Spleen (tissue), 11 donors: Measurements from ENCODE around the gene SPINK8. TPM values are rescaled to one million over a fixed set of nuclear protein-coding genes. Genes with fewer than 3 reads are reported as not detected.

Experiments used
- DNase-seq: peaks from one replicate; pipeline ENCODE4 v3.0.0-alpha.2; 2020
- H3K27ac ChIP-seq, 8 donors: fragments of 200-600 bp; sonication (generic) in 7 of 8; 1 replicate in 4 of 8; 2 replicates in 4 of 8; pipeline versions ENCODE4 v1.5.0 to v1.8.0; 2016 to 2021; ENCODE audit warnings: inconsistent platforms in 4 of 8, mild to moderate bottlenecking in 4 of 8, moderate library complexity in 1 of 8
- H3K27me3 ChIP-seq, 7 donors: fragments of 200-600 bp; sonication (generic) in 6 of 7; replicated peaks in 1 of 7; 1 replicate in 4 of 7; 2 replicates in 3 of 7; pipeline versions ENCODE4 v1.5.0 to v1.8.0; 2016 to 2021; ENCODE audit warnings: inconsistent platforms in 3 of 7, mild to moderate bottlenecking in 1 of 7
- H3K36me3 ChIP-seq, 6 donors: fragments of 200-600 bp; sonication (generic) in 5 of 6; 1 replicate in 4 of 6; 2 replicates in 2 of 6; pipeline versions ENCODE4 v1.5.0 to v1.8.0; 2016 to 2021; ENCODE audit warnings: inconsistent platforms in 2 of 6
- H3K4me1 ChIP-seq, 6 donors: fragments of 200-600 bp; sonication (generic) in 5 of 6; 1 replicate in 3 of 6; 2 replicates in 3 of 6; pipeline versions ENCODE4 v1.5.0 to v1.8.0; 2016 to 2021; ENCODE audit warnings: inconsistent platforms in 3 of 6
- H3K4me3 ChIP-seq, 8 donors: fragments of 200-600 bp; sonication (generic) in 7 of 8; 1 replicate in 4 of 8; 2 replicates in 4 of 8; pipeline versions ENCODE4 v1.5.0 to v1.8.0; 2016 to 2021; ENCODE audit warnings: inconsistent platforms in 4 of 8, mild to moderate bottlenecking in 4 of 8, moderate library complexity in 2 of 8
- H3K9me3 ChIP-seq, 8 donors: fragments of 200-600 bp; sonication (generic) in 7 of 8; 1 replicate in 4 of 8; 2 replicates in 4 of 8; pipeline versions ENCODE4 v1.5.0 to v1.8.0; 2016 to 2021; ENCODE audit warnings: inconsistent platforms in 4 of 8
- POLR2A ChIP-seq, 3 donors: fragments of 450-650 bp; IDR thresholded peaks; one replicate each; pipeline ENCODE4 v1.5.1; 2017; ENCODE audit warnings: antibody characterized with exemption in 3 of 3, mild to moderate bottlenecking in 1 of 3
- POLR2AphosphoS5 ChIP-seq, 3 donors: sonication (generic); formaldehyde crosslinking; IDR thresholded peaks; one replicate each; pipeline ENCODE4 v1.5.1; 2017; ENCODE audit warnings: antibody characterized with exemption in 3 of 3
- WGBS, 5 donors: extraction: QIAGEN DNeasy Blood & Tissue Kit in 3 of 5; methylation state at CpG; one replicate each; pipeline versions ENCODE4 v1.1.5 to v1.1.7; 2013 to 2018; 5-methylcytosine and 5-hydroxymethylcytosine counted together
- intact Hi-C: fragments of 100-400 bp; cut with DNase I; formaldehyde crosslinking; loops from one replicate; pipeline ENCODE4 v1.15.0; 2023; ENCODE audit warnings: low total_unique reads
- polyA plus RNA-seq, 3 donors: library from polyadenylated mRNA; stranded (reverse); fragments of 200-250 nt; gene quantifications; one replicate each; pipeline ENCODE4 v1.2.1, GENCODE V29; 2013
- total RNA-seq, 7 donors: library from RNA; depleted of rRNA in 3 of 7; stranded (reverse); fragments of >200 nt in 3 of 7; fragmentation: NEBNext Ultra II Directional in 4 of 7; extraction: Animal tissue kit (Norgen Biotek cat#: 25700) in 4 of 7; gene quantifications; one replicate each; pipeline versions ENCODE4 v1.1.0 to v1.2.1, GENCODE V29; 2016 to 2021
- TF ChIP-seq, protein P1 (sequence below), 11 experiments: fragments of 200-600 bp in 7 of 11; fragments of 450-650 bp in 4 of 11; sonication (generic) in 4 of 11; IDR thresholded peaks in 8 of 11; conservative IDR thresholded peaks in 3 of 11; 1 replicate in 7 of 11; 2 replicates in 4 of 11; pipeline versions ENCODE4 v1.4.0 to v1.8.0; 2016 to 2021; ENCODE audit warnings: antibody characterized with exemption in 11 of 11, inconsistent platforms in 4 of 11, mild to moderate bottlenecking in 1 of 11
- donor health status: healthy with polysubstance abuse.
- donor health status: DM: no; HTN: no; CAD: no; lungs with moderate emphysema.
- donor health status: DM: no; HTN: no; CAD: no.
- donor health status: Bipolar disorder and iron deficiency.
- donor health status: healthy.
- donor health status: DM: no; HTN: no; CAD: no.
- donor health status: DM: yes; HTN: yes; CAD: no.

SPINK8 gene
- total and polyA plus RNA-seq, 10 donors: 0.35 to 6.1 (median 0.52) TPM; not detected in 7

DNA sequence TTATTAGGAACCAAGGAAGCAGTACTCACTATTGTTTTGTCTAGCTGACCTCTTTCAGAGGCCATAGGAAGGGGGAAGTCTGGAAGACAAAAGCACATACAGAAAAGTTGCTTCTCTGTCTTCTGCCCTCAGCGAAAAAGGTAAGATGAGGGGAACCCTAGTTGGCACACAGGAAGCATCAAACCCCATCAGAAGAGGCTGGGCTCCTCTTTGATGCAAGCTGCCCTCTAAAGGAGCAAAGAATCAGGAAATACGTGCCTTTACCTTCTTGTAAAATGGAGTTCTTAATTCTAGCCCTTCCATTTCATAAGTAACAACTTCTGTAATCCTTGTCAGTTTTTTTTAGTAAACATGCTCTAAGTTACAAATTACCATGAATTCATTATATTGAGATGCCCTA lies 12.5 kb downstream of the SPINK8 start:
- H3K4me1 ChIP-seq: no peaks in the 10 kb centered on the region
- TF ChIP-seq, protein P1, sequence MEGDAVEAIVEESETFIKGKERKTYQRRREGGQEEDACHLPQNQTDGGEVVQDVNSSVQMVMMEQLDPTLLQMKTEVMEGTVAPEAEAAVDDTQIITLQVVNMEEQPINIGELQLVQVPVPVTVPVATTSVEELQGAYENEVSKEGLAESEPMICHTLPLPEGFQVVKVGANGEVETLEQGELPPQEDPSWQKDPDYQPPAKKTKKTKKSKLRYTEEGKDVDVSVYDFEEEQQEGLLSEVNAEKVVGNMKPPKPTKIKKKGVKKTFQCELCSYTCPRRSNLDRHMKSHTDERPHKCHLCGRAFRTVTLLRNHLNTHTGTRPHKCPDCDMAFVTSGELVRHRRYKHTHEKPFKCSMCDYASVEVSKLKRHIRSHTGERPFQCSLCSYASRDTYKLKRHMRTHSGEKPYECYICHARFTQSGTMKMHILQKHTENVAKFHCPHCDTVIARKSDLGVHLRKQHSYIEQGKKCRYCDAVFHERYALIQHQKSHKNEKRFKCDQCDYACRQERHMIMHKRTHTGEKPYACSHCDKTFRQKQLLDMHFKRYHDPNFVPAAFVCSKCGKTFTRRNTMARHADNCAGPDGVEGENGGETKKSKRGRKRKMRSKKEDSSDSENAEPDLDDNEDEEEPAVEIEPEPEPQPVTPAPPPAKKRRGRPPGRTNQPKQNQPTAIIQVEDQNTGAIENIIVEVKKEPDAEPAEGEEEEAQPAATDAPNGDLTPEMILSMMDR (IDR thresholded peaks at IDR 0.05 in 8 of 11, conservative IDR thresholded peaks at IDR 0.05 in 3 of 11): no peak
- TF ChIP-seq POLR2AphosphoS5 (IDR thresholded peaks at IDR 0.05) (no peak), POLR2A (IDR thresholded peaks at IDR 0.05) (no peak)
- 30 to 55% (median 45%) methylated on average over 2 of the region's 2 CpGs for WGBS, 5 donors
- H3K4me3 ChIP-seq: no peak overlapping the region
- intact Hi-C loops: no loop called here
- no peaks in the 10 kb centered on the region for H3K36me3 ChIP-seq
- DNase-seq: no peak
- H3K27me3 ChIP-seq: no peaks in the 10 kb centered on the region
- peaks cover 0 to 23% (median 14%) of the 10 kb centered on the region in 8 donors for H3K9me3 ChIP-seq
- H3K27ac ChIP-seq: no peak overlapping the region

GRCh38 chr3:48318713-48319468 lies 14.6 kb downstream of the SPINK8 start:
- Histone ChIP-seq H3K36me3 (no peaks in the 10 kb centered on the region), H3K4me3 (no peak overlapping the region), H3K9me3 (peaks cover 0 to 36% (median 30%) of the 10 kb centered on the region in 8 donors), H3K4me1 (no peaks in the 10 kb centered on the region), H3K27ac (no peak overlapping the region), H3K27me3 (no peaks in the 10 kb centered on the region)
- no peak for TF ChIP-seq POLR2A (IDR thresholded peaks at IDR 0.05)
- TF ChIP-seq, protein P1 (IDR thresholded peaks at IDR 0.05 in 8 of 11, conservative IDR thresholded peaks at IDR 0.05 in 3 of 11): no peak
- 65 to 75% (median 68%) methylated on average over 2 of the region's 2 CpGs for WGBS, 5 donors
- intact Hi-C loops: no loop called here
- no peak for DNase-seq

GRCh38 chr3:48314542-48314941 lies 18.9 kb downstream of the SPINK8 start:
- no peak for TF ChIP-seq POLR2A (IDR thresholded peaks at IDR 0.05)
- no peak for TF ChIP-seq POLR2AphosphoS5 (IDR thresholded peaks at IDR 0.05)
- TF ChIP-seq, protein P1 (IDR thresholded peaks at IDR 0.05 in 8 of 11, conservative IDR thresholded peaks at IDR 0.05 in 3 of 11): no peak
- peaks cover 0 to 42% (median 36%) of the 10 kb centered on the region in 8 donors for H3K9me3 ChIP-seq
- no peak overlapping the region for H3K27ac ChIP-seq
- H3K36me3 ChIP-seq: no peaks in the 10 kb centered on the region
- H3K4me3 ChIP-seq: no peak overlapping the region
- no peaks in the 10 kb centered on the region for H3K27me3 ChIP-seq
- no peak for DNase-seq
- intact Hi-C loops: no loop called here
- H3K4me1 ChIP-seq: no peaks in the 10 kb centered on the region

- no peaks in the 10 kb centered on the region for H3K27me3 ChIP-seq
- 23 to 36% (median 31%) methylated on average over 4 of the region's 4 CpGs for WGBS, 5 donors
- H3K4me1 ChIP-seq: peaks cover 0 to 15% (median 10%) of the 10 kb centered on the region in 6 donors
- no peaks in the 10 kb centered on the region for H3K9me3 ChIP-seq
- no peak for DNase-seq
- H3K27ac ChIP-seq: peak overlapping the region in 3 of 8 donors; percentile 18 to 30 (median 28)
- no peak for TF ChIP-seq POLR2A (IDR thresholded peaks at IDR 0.05)
- no peak for TF ChIP-seq POLR2AphosphoS5 (IDR thresholded peaks at IDR 0.05)
- TF ChIP-seq, protein P1 (IDR thresholded peaks at IDR 0.05 in 8 of 11, conservative IDR thresholded peaks at IDR 0.05 in 3 of 11): no peak
- H3K36me3 ChIP-seq: no peaks in the 10 kb centered on the region
- intact Hi-C loops: no loop called here
- no peak overlapping the region for H3K4me3 ChIP-seq
These were observed 26.5 kb downstream of the SPINK8 start for GRCh38 chr3:48306860-48307530.
